ENCODE data around the gene ZBTB39. TPM values are rescaled to one million over a fixed set of nuclear protein-coding genes. Genes with fewer than 3 reads are reported as not detected.
"Not testable (repeated sequence)": the region's sequence is repeated elsewhere in the genome, so short reads cannot be mapped to it uniquely, and the experiment has no call there.

ZBTB39 gene
- total and polyA plus RNA-seq, 4 donors: 1.5 to 6.8 (median 4.3) TPM

DNA sequence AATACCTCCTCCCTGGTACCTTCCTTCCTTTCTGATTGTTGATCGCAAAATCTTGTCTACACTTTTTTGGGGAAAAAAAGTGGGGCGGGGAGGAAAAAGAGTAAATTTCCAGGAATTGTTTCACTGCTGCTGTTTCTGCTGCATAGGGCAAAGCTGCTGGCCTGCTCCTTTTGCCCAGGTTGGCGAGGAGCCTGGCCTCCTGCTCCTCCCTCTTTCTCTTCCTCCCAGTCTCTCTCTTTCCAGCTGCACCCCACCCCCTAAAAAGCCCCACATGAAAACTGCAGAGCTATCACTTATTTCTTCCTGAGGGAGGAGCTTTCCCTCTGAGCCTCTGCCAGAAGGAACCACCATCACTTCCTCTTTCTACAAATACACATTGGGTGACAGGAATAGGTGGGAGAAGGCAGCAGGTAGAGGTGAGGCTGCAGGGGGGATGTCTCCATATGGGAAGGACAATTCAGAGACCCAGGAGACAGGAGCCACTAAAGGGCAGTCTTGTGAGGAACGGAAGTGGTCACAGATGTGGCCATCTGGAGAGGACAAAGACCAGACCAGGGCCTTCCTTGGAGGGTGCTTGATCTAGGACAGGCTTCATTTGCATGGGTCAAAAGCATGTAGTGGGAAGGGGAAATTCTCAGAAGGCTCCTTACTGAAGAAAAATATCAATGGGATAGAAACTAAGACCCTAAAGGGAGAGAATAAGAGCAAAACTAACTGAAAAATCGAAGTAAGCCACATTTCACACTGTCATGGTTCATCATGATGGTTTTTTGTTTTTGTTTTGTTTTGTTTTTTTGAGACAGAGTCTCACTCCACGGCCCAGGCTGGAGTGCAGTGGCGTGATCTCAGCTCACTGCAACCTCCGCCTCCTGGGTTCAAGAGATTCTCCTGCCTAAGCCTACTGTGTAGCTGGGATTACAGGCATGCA lies 14.8 kb downstream of the ZBTB39 start:
- no peaks in the 10 kb centered on the region for H3K36me3 ChIP-seq (ENCODE audit: control insufficient read depth in 1 of 2, insufficient read depth in 2 of 2, low read length in 1 of 2)
- intact Hi-C loops (cut with DNase I): no loop called here
- no peaks in the 10 kb centered on the region for H3K27me3 ChIP-seq (ENCODE audit: control insufficient read depth in 1 of 2, insufficient read depth in 2 of 2, low read length in 1 of 2)
- WGBS, 2 donors: 75 to 76% methylated on average over 8 of the region's 8 CpGs
- H3K9me3 ChIP-seq (ENCODE audit: control insufficient read depth, low read length): no peaks in the 10 kb centered on the region
- DNase-seq (peak in 1 of 2 donors; percentile 84), ATAC-seq (ENCODE audit: low FRiP score) (peak; percentile 37)
- H3K27ac ChIP-seq (ENCODE audit: low read depth in 1 of 2, low read length in 2 of 2): no peak overlapping the region
- no peak overlapping the region for H3K4me3 ChIP-seq (ENCODE audit: low read length in 2 of 2)
- no peaks in the 10 kb centered on the region for H3K4me1 ChIP-seq (ENCODE audit: control insufficient read depth in 1 of 2, insufficient read depth in 2 of 2, low read length in 2 of 2)

DNA sequence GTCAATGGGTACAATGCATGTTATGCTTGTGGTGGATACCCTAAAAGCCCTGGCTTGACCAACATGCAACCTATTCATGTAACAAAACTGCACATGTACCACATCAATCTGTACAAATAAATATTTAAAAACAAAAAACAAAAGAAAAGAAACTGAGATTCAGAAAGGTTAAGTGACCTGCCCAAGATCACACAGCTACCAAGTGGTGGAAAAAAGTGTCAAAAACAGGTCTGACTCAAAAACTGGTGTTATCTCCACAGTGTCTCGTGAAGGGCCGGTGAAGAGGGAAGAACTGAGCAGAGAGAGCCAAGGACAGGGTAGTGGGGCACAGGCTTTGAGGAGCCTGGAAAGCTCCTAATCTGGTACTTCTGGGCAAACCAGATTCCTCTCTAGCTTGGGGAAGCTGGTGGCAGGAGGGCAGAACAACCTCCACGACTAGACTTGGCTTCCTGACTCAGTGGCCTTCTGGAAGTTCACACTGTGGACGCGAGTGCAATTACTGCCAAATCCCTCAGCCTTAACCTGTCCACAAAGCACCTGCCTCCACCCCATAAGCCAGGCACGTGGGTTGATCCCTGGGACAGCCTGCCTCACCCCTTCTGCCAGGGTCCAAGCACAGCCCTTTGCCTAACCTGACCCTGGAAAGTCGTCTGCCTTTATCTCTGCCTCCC lies 15.6 kb downstream of the ZBTB39 start:
- intact Hi-C loops (cut with DNase I): no loop called here
- ATAC-seq (ENCODE audit: low FRiP score): peak; percentile 8
- 73 to 77% methylated on average over 7 of the region's 7 CpGs for WGBS, 2 donors

DNA sequence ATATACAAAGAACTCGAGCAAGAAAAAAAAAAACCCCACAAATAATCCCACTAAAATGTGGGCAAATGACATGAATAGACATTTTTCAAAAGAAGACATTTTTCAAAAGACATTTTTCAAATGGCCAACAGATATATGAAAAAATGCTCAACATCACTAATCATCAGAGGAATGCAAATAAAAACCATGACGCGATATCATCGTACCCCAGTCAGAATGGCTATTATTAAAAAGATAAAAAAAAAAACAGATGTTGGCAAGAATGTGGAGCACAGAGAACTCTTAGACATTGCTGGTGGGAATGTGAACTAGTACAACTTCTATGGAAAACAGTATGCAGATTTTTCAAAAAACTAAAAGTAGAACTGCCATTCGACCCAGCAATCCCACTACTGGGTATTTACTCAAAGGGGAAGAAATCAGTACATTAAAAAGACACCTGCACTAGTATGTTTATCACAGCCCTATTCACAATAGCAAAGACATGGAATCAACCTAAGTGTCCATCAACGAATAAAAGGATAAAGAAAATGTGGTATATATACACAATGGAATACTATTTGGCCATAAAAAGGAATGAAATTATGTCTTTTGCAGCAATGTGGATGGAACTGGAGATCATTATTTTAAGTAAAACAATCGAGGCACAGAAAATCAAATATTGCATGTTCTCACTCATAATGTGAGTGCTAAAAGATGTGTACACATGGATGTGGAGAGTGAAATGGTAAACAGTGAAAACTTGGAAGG lies 16.3 kb downstream of the ZBTB39 start:
- DNase-seq (no peak), ATAC-seq (ENCODE audit: low FRiP score) (no peak)
- intact Hi-C loops (cut with DNase I): no loop called here
- WGBS, 2 donors: 40 to 41% methylated on average over 7 of the region's 7 CpGs
- no peaks in the 10 kb centered on the region for H3K36me3 ChIP-seq (ENCODE audit: control insufficient read depth in 1 of 2, insufficient read depth in 2 of 2, low read length in 1 of 2)
- no peaks in the 10 kb centered on the region for H3K9me3 ChIP-seq (ENCODE audit: control insufficient read depth, low read length)
- no peak overlapping the region for H3K27ac ChIP-seq (ENCODE audit: low read depth in 1 of 2, low read length in 2 of 2)
- no peak overlapping the region for H3K4me3 ChIP-seq (ENCODE audit: low read length in 2 of 2)
- H3K4me1 ChIP-seq (ENCODE audit: control insufficient read depth in 1 of 2, insufficient read depth in 2 of 2, low read length in 2 of 2): no peaks in the 10 kb centered on the region
- H3K27me3 ChIP-seq (ENCODE audit: control insufficient read depth in 1 of 2, insufficient read depth in 2 of 2, low read length in 1 of 2): no peaks in the 10 kb centered on the region

More for the DNA sequence above, 15.6 kb downstream of the ZBTB39 start:
- no peak overlapping the region for H3K4me3 ChIP-seq (ENCODE audit: low read length in 2 of 2)
- no peak overlapping the region for H3K27ac ChIP-seq (ENCODE audit: low read depth in 1 of 2, low read length in 2 of 2)
- no peaks in the 10 kb centered on the region for H3K4me1 ChIP-seq (ENCODE audit: control insufficient read depth in 1 of 2, insufficient read depth in 2 of 2, low read length in 2 of 2)
- H3K27me3 ChIP-seq (ENCODE audit: control insufficient read depth in 1 of 2, insufficient read depth in 2 of 2, low read length in 1 of 2): no peaks in the 10 kb centered on the region
- H3K9me3 ChIP-seq (ENCODE audit: control insufficient read depth, low read length): no peaks in the 10 kb centered on the region
- no peak for DNase-seq
- no peaks in the 10 kb centered on the region for H3K36me3 ChIP-seq (ENCODE audit: control insufficient read depth in 1 of 2, insufficient read depth in 2 of 2, low read length in 1 of 2)

DNA sequence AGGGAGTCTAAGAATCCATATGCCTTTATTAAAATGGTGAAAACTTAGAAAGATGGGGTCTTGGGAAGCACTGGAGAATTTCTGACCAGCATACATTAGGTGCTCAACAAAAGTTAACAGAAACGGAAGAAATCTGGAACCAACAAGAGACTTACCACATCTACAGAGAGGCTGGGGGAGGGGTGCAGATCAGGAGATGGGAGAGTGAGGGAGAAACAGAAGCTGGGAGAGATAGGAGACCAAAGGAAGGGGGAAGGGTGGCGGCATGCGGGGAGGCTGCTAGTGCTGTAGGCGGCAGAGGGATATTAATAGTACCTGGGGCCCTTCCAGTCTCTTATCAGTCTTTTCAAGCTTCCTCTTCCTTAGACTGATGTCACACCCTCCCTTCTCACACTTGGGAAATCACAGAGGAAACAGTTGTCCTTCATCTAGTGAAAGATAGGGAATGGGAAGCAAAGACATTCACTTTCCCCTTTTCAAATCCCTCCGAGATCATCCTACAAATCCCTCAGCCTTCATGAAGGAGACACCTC lies 18.1 kb downstream of the ZBTB39 start:
- H3K9me3 ChIP-seq (ENCODE audit: control insufficient read depth, low read length): no peaks in the 10 kb centered on the region
- no peak overlapping the region for H3K27ac ChIP-seq (ENCODE audit: low read depth in 1 of 2, low read length in 2 of 2)
- intact Hi-C loops (cut with DNase I): no loop called here
- DNase-seq: no peak
- 35 to 41% methylated on average over 5 of the region's 5 CpGs for WGBS, 2 donors
- no peak overlapping the region for H3K4me3 ChIP-seq (ENCODE audit: low read length in 2 of 2)
- H3K36me3 ChIP-seq (ENCODE audit: control insufficient read depth in 1 of 2, insufficient read depth in 2 of 2, low read length in 1 of 2): no peaks in the 10 kb centered on the region
- no peaks in the 10 kb centered on the region for H3K4me1 ChIP-seq (ENCODE audit: control insufficient read depth in 1 of 2, insufficient read depth in 2 of 2, low read length in 2 of 2)
- no peaks in the 10 kb centered on the region for H3K27me3 ChIP-seq (ENCODE audit: control insufficient read depth in 1 of 2, insufficient read depth in 2 of 2, low read length in 1 of 2)
- ATAC-seq (ENCODE audit: low FRiP score): no peak

DNA sequence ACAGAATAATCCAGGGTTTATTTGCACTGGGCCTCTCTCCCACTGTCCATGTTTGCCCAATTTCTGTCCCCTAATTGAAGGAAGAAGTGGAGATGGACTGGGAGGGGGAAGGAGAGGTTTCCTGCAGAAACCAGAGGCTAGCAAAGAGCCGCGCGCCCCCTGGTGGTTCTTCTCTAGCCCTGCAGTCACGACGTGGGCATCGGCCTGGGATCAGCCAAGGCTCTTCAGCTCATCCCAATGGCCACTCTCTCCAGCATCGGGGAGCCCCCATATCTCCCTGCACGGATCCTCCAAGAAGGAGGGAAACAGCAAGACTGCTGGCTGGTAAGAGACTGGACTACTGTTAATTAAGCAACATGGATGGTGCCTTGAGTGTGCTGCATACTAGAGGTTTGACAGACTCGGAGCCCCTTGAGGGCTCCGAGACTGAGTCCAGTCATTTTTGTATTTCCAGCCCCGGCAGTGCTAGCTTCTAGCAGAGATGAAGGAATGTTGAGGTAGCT lies 18.7 kb downstream of the ZBTB39 start:
- ATAC-seq (ENCODE audit: low FRiP score): peak; percentile 84
- Histone ChIP-seq H3K4me3 (ENCODE audit: low read length in 2 of 2) (no peak overlapping the region), H3K27me3 (ENCODE audit: control insufficient read depth in 1 of 2, insufficient read depth in 2 of 2, low read length in 1 of 2) (no peaks in the 10 kb centered on the region), H3K27ac (ENCODE audit: low read depth in 1 of 2, low read length in 2 of 2) (no peak overlapping the region), H3K36me3 (ENCODE audit: control insufficient read depth in 1 of 2, insufficient read depth in 2 of 2, low read length in 1 of 2) (no peaks in the 10 kb centered on the region), H3K9me3 (ENCODE audit: control insufficient read depth, low read length) (no peaks in the 10 kb centered on the region), H3K4me1 (ENCODE audit: control insufficient read depth in 1 of 2, insufficient read depth in 2 of 2, low read length in 2 of 2) (no peaks in the 10 kb centered on the region)
- WGBS, 2 donors: 21% methylated on average over 11 of the region's 11 CpGs
- peak; percentile 88 to 95 for DNase-seq
- intact Hi-C loops (cut with DNase I): loop anchor here (1.0 kb wide), 2 partner anchors 228 to 230 kb away; no protein-coding TSS in a partner anchor

DNA sequence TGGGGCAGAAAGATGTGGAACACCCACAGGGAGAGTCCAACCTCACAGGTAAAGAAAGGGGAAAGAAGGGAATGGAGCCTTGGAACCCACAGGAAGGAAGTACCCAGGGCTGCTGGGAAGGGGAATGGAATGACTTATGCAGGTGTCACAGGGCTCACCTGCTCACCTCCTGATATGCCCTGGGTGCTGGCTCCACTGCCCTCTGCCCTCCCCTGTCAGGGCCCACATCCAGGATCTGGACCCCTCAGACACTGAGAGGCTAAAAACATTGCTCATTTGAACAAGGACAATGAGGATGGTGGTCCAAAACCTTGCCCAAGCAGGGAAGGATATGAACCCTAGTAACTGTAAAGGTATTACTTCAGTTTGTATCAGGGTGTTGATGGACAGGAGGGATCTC lies 19.3 kb downstream of the ZBTB39 start:
- Histone ChIP-seq H3K4me3 (ENCODE audit: low read length in 2 of 2) (no peak overlapping the region), H3K27me3 (ENCODE audit: control insufficient read depth in 1 of 2, insufficient read depth in 2 of 2, low read length in 1 of 2) (no peaks in the 10 kb centered on the region), H3K36me3 (ENCODE audit: control insufficient read depth in 1 of 2, insufficient read depth in 2 of 2, low read length in 1 of 2) (no peaks in the 10 kb centered on the region), H3K4me1 (ENCODE audit: control insufficient read depth in 1 of 2, insufficient read depth in 2 of 2, low read length in 2 of 2) (no peaks in the 10 kb centered on the region), H3K9me3 (ENCODE audit: control insufficient read depth, low read length) (no peaks in the 10 kb centered on the region), H3K27ac (ENCODE audit: low read depth in 1 of 2, low read length in 2 of 2) (no peak overlapping the region)
- ATAC-seq (ENCODE audit: low FRiP score) (no peak), DNase-seq (no peak)
- intact Hi-C loops (cut with DNase I): loop anchor here (1.0 kb wide), 2 partner anchors 228 to 230 kb away; no protein-coding TSS in a partner anchor

DNA sequence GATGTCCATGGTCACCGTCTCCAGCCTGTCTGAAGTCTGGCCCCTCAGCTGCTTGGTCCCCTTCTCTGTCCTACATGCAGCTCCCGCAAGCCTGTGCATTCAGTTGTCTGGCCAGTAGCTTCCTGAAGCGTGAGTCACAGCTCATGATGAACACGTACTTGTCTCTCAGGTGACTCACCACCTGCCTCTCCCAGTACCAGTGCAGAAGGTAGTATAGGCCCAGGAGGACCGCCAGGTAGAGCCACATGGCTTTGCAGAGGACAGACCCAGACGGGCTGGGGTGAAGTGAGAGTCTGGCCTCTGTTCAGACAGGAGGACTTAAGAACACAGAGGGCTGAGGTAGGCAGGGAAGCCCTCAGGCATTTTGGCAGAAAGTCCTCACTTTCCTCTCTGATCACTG lies 20.6 kb downstream of the ZBTB39 start:
- H3K9me3 ChIP-seq (ENCODE audit: control insufficient read depth, low read length); H3K27ac ChIP-seq (ENCODE audit: low read depth in 1 of 2, low read length in 2 of 2); DNase-seq; H3K27me3 ChIP-seq (ENCODE audit: control insufficient read depth in 1 of 2, insufficient read depth in 2 of 2, low read length in 1 of 2); H3K4me1 ChIP-seq (ENCODE audit: control insufficient read depth in 1 of 2, insufficient read depth in 2 of 2, low read length in 2 of 2); ATAC-seq (ENCODE audit: low FRiP score); intact Hi-C loops (cut with DNase I); H3K36me3 ChIP-seq (ENCODE audit: control insufficient read depth in 1 of 2, insufficient read depth in 2 of 2, low read length in 1 of 2); H3K4me3 ChIP-seq (ENCODE audit: low read length in 2 of 2): not testable (repeated sequence)
- 74 to 78% methylated on average over 5 of the region's 6 CpGs for WGBS, 2 donors

DNA sequence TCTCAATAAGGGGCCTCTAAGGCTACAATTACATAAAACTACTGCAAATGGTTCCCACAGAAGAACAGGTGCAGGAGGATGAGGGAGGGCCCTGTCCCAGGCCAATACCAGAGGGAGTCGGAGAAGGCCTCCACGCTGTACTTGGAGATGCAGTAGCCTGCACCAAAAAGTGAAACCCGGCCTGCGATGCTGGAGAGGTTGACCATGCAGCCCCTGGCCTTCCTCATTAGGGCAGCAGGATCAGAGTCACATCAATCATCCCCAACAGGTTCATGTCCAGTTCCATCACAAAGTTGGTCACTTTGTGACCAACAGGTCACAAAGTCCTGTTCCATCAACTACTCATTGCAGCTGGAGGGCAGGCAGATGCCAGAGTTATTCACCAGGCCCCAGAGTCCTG lies 23.0 kb downstream of the ZBTB39 start:
- no peak for DNase-seq
- Histone ChIP-seq H3K4me1 (ENCODE audit: control insufficient read depth in 1 of 2, insufficient read depth in 2 of 2, low read length in 2 of 2) (no peaks in the 10 kb centered on the region), H3K27ac (ENCODE audit: low read depth in 1 of 2, low read length in 2 of 2) (no peak overlapping the region), H3K27me3 (ENCODE audit: control insufficient read depth in 1 of 2, insufficient read depth in 2 of 2, low read length in 1 of 2) (no peaks in the 10 kb centered on the region), H3K36me3 (ENCODE audit: control insufficient read depth in 1 of 2, insufficient read depth in 2 of 2, low read length in 1 of 2) (no peaks in the 10 kb centered on the region), H3K9me3 (ENCODE audit: control insufficient read depth, low read length) (no peaks in the 10 kb centered on the region), H3K4me3 (ENCODE audit: low read length in 2 of 2) (no peak overlapping the region)
- intact Hi-C loops (cut with DNase I): no loop called here
- no peak for ATAC-seq (ENCODE audit: low FRiP score)
- WGBS, 2 donors: 72 to 88% methylated on average over 4 of the region's 4 CpGs
